AG09319 (cell line): ENCODE results near the gene SEMA4D.
"Not testable (repeated sequence)": the region's sequence is repeated elsewhere in the genome, so short reads cannot be mapped to it uniquely, and the experiment has no call there.

ENCODE experiments used
- DNase-seq: peaks from one replicate; pipeline ENCODE4 v3.0.0-alpha.2; 2010; ENCODE audit warnings: low read depth; ENCODE audit errors: extremely low read depth
- TF ChIP-seq, protein P1 (sequence below): IDR thresholded peaks from 2 replicates; pipeline ENCODE4 v1.5.1; 2011; ENCODE audit warnings: low read depth, mild to moderate bottlenecking, inconsistent platforms, low read length, moderate library complexity

Gene SEMA4D

DNA sequence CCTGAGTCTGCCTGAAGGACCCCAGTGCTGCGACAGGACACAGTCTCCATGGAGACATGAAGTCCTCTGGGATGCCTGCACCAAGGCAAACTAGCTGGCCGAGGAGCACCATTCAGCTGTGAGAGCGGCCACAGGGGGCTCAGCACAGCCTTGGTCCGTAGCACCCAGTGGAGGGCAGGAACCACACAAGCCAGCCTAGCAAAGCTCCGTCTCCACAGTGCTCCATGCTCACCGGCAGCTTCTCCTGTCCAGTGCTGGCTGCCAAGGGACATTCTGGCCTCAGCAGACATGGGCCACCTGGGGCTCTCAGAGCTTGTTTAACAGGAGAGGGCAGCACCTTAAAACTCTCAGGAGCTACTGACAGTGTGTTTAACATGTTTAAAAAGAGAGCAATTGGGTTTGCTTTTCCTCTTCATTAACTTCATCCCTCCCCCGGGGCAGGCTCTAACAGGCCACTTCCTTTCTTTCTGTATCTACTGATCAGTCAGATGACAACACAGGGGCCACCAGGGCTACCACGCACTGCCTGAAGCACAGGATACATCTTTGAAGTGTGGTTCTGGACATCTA, 122.6 kb downstream of the SEMA4D start:
- TF ChIP-seq, protein P1, sequence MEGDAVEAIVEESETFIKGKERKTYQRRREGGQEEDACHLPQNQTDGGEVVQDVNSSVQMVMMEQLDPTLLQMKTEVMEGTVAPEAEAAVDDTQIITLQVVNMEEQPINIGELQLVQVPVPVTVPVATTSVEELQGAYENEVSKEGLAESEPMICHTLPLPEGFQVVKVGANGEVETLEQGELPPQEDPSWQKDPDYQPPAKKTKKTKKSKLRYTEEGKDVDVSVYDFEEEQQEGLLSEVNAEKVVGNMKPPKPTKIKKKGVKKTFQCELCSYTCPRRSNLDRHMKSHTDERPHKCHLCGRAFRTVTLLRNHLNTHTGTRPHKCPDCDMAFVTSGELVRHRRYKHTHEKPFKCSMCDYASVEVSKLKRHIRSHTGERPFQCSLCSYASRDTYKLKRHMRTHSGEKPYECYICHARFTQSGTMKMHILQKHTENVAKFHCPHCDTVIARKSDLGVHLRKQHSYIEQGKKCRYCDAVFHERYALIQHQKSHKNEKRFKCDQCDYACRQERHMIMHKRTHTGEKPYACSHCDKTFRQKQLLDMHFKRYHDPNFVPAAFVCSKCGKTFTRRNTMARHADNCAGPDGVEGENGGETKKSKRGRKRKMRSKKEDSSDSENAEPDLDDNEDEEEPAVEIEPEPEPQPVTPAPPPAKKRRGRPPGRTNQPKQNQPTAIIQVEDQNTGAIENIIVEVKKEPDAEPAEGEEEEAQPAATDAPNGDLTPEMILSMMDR = no peak; the same call in 1 of the 2 replicates
- no peak for DNase-seq

DNA sequence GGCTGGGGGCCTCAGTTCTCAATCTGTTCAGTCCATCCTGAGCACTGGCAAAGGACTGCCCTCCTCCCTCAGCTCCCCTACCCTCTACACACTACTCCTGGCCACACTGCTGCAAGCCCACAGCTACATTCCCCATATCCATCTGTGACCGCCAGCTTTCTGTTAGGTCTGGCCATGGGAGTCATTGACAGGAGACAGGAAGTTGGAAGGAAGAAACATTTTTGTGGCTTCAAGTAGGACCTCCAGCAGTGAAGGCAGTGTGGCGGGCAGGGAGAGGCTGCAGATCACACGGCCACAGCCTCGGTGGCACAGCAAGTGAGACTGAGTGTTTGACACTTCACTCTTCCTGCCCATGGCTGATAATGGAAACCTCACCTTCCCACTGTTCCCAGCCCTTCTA, 123.7 kb downstream of the SEMA4D start:
- no peak for DNase-seq
- TF ChIP-seq, protein P1 = no peak

DNA sequence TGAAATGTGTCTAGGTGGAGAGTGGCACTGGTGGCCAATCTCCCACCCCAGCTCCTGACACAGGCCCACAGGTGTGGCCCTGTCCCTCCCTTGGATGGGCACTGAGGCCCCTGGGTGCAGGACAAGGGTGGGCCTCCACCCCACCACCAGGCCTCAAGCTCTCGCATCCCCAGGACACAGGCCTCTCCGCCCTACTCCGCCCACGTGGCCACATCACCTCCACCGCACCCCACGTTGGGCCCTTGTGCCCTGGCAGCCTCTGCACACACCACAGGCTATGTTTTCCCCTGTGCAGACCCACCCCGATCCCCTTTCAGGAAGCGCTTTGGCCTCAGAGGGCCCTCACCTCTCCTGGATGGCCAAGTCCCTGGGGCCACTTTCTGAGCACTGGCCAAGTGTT, 124.9 kb downstream of the SEMA4D start:
- no peak for DNase-seq
- TF ChIP-seq, protein P1 = no peak

DNA sequence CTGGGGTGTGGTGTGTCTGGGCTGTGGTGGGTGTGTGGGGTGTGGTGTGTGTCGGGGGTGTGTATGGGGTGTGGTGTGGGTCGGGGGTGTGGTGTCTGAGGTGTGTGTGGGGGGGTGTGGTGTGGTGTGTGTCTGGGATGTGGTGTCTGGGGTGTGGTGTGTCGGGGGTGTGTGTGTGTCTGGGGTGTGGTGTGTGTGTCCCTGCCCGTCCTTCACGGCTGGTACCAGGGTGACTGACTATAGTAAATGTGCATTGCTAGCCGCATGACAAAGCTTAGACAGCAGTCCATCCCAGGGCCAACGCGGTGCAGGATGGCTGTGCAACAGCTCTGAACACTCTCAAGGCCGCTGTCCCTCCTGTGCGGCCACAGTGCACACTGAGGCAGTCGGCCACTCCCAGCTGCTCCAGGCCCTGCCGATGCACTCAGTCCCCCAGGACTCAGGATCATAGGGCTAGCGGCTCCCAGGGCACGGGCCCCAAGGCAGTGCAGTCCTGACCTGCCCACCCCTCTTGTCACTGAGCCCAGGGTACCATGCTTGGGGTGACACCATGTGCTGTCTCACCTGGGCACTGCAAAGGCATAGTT, 125.6 kb downstream of the SEMA4D start:
- no peak for DNase-seq
- TF ChIP-seq, protein P1 = no peak

DNA sequence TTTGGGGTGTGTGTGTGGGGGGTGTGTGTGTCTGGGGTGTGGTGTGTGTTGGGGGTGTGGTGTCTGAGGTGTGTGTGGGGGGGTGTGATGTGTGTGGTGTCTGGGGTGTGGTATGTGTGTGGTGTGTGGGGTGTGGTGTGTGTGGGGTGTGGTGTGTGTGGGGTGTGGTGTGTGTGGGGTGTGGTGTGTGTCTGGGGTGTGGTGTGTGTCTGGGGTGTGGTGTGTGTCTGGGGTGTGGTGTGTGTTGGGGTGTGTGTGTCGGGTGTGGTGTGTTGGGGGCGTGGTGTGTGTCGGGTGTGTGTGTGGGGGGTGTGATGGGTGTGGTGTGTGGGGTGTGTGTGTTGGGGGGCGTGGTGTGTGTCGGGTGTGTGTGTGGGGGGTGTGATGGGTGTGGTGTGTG, 126.1 kb downstream of the SEMA4D start:
- not testable (repeated sequence) for DNase-seq

DNA sequence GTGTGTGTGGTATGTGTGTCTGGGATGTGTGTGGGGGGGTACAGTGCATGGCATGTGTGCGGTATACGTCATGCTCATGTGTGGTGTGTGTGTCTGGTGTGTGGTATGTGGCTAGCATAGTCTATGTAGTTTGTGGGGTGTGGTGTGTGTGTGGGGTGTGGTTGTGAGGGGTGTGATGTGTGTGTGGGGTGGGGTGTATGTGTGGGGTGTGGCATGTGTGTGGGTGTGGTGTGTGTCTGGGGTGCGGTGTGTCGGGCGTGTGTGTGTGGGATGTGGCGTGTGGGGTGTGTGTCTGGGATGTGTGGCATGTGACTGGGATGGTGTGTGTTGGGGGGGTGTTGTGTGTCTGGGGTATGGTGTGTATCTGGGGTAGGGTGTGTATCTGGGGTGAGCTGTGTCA, 127.3 kb downstream of the SEMA4D start:
- TF ChIP-seq, protein P1 = no peak
- DNase-seq = no peak

DNA sequence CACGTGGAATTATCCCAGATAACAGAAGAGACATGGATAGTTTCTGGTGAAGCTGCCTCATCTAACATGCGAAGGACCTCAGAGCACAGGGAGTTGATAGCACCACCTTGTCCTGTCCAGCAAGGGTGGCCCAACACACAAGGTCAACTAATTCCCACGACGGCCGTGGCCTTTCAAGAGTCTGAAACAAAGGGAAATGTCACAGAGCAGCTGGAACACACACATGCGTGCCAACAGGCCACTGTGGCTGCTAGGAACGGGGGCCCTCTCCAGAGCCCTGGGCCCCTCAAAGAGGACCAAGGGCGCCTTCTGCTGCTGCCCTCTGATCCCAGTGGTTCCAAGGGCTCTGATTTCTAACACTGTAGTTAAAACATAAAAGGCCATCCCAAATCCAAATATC, 128.9 kb downstream of the SEMA4D start:
- no peak for DNase-seq
- TF ChIP-seq, protein P1 = no peak

DNA sequence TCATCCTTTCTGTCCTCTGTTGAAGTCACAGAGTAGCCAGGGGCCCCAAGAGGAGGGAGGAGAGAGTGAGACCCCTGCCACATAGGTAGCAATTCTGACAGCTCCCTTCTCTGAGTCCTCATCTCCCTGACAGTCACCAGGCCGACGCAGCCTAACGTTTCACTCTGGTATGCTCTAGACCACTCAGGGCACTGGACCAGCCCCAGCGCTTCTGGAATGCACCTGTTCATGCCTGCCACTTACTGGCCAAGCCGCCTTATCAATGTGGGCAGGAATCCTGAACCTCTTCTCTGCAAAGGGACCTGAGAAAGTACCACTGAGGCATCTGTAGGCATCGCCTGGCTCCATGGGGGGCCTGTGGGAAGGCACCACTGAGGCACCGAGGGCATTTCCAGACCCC, 129.4 kb downstream of the SEMA4D start:
- TF ChIP-seq, protein P1 = no peak
- DNase-seq = no peak
